HG03175 (cell line): ENCODE data around the gene CHIA.

Source experiments
- ATAC-seq: cut with Tn5 transposase; IDR thresholded peaks from one replicate; pipeline ENCODE4 v1.9.1; 2021; ENCODE audit warnings: mild to moderate bottlenecking, moderate library complexity; ENCODE audit not compliant: unreplicated experiment

The CHIA gene

GRCh38 chr1:111361761-111362160, 71.1 kb downstream of the CHIA start:
- no peak for ATAC-seq

DNA sequence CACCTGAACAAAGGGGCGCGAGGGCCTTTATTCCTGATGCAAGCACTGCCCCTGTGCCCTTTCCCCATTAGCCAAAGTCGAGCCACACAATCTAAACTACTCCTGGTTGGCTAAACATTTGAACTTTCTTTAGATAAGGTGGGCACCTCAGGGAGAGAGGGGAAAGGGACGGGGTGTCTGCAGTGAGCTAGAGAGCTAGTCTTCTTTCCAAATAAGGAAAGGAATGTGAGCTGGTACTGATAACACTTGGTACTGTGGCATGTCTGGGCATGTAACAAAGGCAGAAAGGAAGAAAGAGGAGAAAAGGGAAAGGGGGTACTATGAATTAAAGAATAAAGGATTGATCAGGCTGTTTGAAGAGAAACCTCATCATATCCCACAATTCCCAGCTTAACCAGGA, 74.0 kb downstream of the CHIA start:
- ATAC-seq: no peak

- no peak for ATAC-seq
Observed at GRCh38 chr1:111366256-111366655, 75.6 kb downstream of the CHIA start.

DNA sequence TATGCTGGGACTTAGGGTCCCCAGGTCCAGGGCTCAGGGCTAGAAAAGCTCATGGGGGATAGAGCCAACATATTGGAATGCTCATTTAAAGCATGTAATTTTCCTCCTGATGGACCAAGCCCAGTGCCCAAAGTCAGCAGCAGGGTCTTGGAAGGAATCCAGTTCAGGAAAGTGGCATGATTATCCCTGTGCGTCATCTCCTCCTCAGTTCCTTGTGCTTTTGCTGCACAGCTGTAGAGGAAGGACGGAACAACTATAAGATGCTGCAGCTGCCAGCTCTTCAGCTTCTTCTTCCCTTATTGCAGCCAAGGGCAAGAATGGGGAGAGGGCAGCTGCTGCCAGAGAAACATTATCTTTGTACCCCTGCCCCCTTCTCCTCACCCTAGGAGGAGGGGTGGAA, 78.5 kb downstream of the CHIA start:
- no peak for ATAC-seq

GRCh38 chr1:111369645-111370044, 79.0 kb downstream of the CHIA start:
- no peak for ATAC-seq
